GM12891 (cell line): Measurements from ENCODE around the gene N4BP2L1.

Experiments
- POLR2A ChIP-seq: IDR thresholded peaks from 2 replicates; pipeline ENCODE4 v1.6.1; 2011; ENCODE audit warnings: low read depth, low read length, control low read depth
- TAF1 ChIP-seq: IDR thresholded peaks from 2 replicates; pipeline ENCODE4 v1.6.1; 2011; ENCODE audit warnings: low read depth, low read length, control low read depth

- no peak for TF ChIP-seq TAF1
- TF ChIP-seq POLR2A = no peak
Observed at GRCh38 chr13:32390048-32390447, 37.9 kb downstream of the N4BP2L1 start.
